GM12865 (cell line): Measurements from ENCODE around the gene AGTRAP.

Experiments
- DNase-seq: peaks from one replicate; pipeline ENCODE4 v3.0.0; 2010; ENCODE audit warnings: low read depth
- H3K4me3 ChIP-seq: 2 replicates; pipeline ENCODE4 v1.5.1; 2011; ENCODE audit warnings: mild to moderate bottlenecking, low read depth, low read length, control low read depth
- CTCF ChIP-seq: IDR thresholded peaks from 2 replicates; pipeline ENCODE4 v1.5.1; 2011; ENCODE audit warnings: low read length, control low read depth, low read depth, inconsistent platforms; ENCODE audit not compliant: insufficient read depth; ENCODE audit errors: missing control alignments

AGTRAP gene

DNA sequence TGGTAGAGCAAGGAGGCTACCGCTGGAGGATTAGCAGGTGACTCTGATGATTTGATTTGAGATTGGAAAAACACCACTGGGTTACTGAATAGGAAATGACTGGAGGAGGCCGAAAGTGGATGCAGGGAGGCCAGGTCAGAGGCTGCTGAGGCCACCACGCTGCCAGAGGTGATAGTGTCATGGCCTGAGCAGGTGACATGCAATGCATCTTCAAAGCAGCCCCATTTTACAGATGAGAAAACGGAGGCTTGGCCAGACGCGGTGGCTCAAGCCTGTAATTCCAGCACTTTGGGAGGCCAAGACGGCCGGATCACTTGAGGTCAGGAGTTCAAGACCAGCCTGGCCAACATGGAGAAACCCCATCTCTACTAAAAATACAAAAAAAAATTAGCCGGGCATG lies 38.8 kb downstream of the AGTRAP start:
- no peak for TF ChIP-seq CTCF
- DNase-seq: no peak
- H3K4me3 ChIP-seq: no peak overlapping the region

DNA sequence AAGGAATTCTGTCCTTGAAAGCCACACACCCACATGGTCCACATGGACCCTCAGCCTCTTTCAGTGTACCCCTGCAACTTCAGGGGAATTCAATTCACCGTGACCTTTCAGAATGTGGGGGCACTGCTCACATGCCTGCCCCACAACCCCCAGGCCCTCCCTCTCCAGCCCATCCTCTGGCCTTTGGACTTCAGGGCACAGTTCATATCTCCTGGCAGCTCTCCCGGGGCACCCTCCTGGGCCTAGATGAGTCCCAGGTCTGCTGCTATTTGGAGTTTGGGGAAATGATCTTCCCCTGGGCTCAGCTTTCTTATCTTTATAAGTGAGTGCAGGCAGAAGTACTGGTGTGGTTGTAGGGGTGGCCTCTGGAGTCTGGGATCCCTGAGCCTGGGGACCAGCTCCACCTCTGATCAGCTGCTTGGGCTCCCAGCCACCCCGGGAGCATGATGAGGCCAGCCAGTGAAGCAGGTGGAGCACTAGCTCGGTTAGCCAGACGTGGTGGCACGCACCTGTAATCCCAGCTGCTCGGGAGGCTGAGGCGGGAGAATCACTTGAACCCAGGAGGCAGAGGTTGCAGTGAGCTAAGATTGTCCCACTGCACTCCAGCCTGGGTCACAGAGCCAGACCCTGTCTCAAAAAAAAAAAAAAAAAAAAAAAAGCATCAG lies 41.9 kb downstream of the AGTRAP start:
- H3K4me3 ChIP-seq: no peak overlapping the region
- DNase-seq: no peak
- TF ChIP-seq CTCF: no peak

DNA sequence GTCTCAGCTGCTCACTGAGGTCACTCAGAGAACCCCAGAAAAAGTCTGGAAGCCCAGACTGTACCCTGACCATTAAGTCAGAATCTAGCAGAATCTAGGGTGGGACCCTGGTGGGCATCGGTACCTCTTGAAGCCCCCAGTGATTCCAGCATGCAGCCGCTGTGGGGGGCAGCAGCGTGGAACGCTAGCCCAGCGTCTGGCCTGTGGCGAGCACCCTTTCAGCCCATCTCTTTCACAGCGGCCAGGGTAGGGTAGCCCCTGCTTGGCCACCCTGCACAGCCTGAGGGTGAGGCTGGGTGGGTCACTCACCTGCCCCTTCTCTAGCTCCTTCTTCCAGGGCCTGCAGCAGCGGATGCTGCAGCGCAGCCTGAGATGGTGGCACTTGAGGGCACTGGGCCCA lies 42.4 kb downstream of the AGTRAP start:
- TF ChIP-seq CTCF: no peak
- DNase-seq: no peak
- no peak overlapping the region for H3K4me3 ChIP-seq

GRCh38 chr1:11778844-11779623 lies 43.1 kb downstream of the AGTRAP start:
- DNase-seq: no peak
- H3K4me3 ChIP-seq: no peak overlapping the region
- no peak for TF ChIP-seq CTCF

DNA sequence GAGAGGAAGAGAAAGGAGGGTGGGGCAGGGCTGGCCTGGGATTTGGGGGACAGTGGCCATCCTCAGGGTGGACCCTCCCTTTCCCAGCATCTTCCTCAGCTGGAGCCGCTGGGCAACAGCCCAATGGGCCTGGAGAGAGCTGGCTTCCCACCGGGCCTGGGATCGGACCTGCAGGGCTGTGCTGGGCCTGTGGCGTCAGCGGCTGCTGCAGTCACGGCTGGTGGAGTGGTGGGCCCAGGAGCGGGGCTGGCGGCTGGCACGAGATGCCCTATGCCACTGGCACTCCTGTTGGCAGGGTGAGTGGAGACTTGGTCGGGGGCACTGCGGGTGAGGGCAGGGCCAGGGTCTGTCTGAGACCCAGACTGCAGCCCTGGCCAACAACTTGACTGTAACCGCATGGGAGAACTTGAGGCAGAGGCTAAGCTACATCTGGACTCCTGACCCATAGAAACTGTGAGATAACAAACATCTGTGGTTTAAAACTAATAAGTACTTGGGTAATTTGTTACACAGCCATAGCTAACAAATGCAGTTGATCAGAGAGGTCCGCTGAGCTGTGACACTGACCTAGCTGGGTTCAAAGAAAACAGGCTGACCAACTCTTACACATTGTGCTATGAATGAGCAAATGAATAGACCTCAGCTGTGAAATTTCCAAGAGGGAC lies 43.9 kb downstream of the AGTRAP start:
- TF ChIP-seq CTCF: no peak
- H3K4me3 ChIP-seq: no peak overlapping the region
- DNase-seq: no peak

- DNase-seq: no peak
- H3K4me3 ChIP-seq: no peak overlapping the region
- no peak for TF ChIP-seq CTCF
Measured at GRCh38 chr1:11780380-11781147, 44.6 kb downstream of the AGTRAP start.
